SK-N-SH (cell line): ENCODE results near the gene LRP2BP. TPM values are rescaled to one million over a fixed set of nuclear protein-coding genes. Genes with fewer than 3 reads are reported as not detected.
A peak's percentile ranks its signal among the peaks of the same experiment; 100 is the strongest.

ENCODE experiments used
- CTCF ChIA-PET: fragments of 300-600, 350-600 bp; formaldehyde crosslinking; extraction: SDS; loops from one replicate; lab custom pipeline; 2021; lab: Yijun Ruan, JAX
- POLR2A ChIA-PET: fragments of 350-600 bp; sonication (Branson Sonifier 250); formaldehyde crosslinking; extraction: SDS; loops from one replicate; lab custom pipeline; 2020; ENCODE audit warnings: antibody characterized with exemption, inconsistent platforms; lab: Yijun Ruan, JAX
- DNase-seq: peaks from one replicate; pipeline ENCODE4 v3.0.0; 2012
- H2AFZ ChIP-seq: fragments of 200-600 bp; sonication (generic); 2 replicates; pipeline ENCODE4 v1.8.1; 2016; ENCODE audit warnings: antibody characterized with exemption, mild to moderate bottlenecking, low read depth
- H3F3A ChIP-seq: fragments of 200-600 bp; sonication (generic); replicated peaks from 2 replicates; pipeline ENCODE3; 2016; ENCODE audit warnings: antibody characterized with exemption, mild to moderate bottlenecking; ENCODE audit not compliant: insufficient read depth
- H3K27ac ChIP-seq, 2 experiments: fragments of 200-500 bp in 1 of 2; fragments of 200-600 bp in 1 of 2; sonication (Bioruptor generic) in 1 of 2; sonication (generic), shearing (Covaris generic) in 1 of 2; 2 replicates each; pipeline versions ENCODE4 v1.5.1 to v1.6.1; 2014 to 2016; ENCODE audit warnings: low read depth in 2 of 2, inconsistent platforms in 1 of 2, low read length in 1 of 2, mild to moderate bottlenecking in 1 of 2, mixed read lengths in 1 of 2
- H3K27me3 ChIP-seq: fragments of 200-600 bp; sonication (generic), shearing (Covaris generic); 2 replicates; pipeline ENCODE4 v1.6.1; 2016; ENCODE audit warnings: mixed run types; ENCODE audit not compliant: insufficient read depth
- H3K36me3 ChIP-seq, 2 experiments: fragments of 200-500 bp in 1 of 2; fragments of 200-600 bp in 1 of 2; sonication (Bioruptor generic) in 1 of 2; sonication (generic) in 1 of 2; replicated peaks in 1 of 2; 2 replicates each; pipeline versions ENCODE3 to v1.5.1; 2014 to 2016; ENCODE audit warnings: low read length in 1 of 2, mild to moderate bottlenecking in 1 of 2; ENCODE audit not compliant: insufficient read depth in 2 of 2, control insufficient read depth in 1 of 2
- H3K4me1 ChIP-seq, 2 experiments: fragments of 200-500 bp in 1 of 2; fragments of 200-600 bp in 1 of 2; sonication (Bioruptor generic) in 1 of 2; sonication (generic), shearing (Covaris generic) in 1 of 2; 2 replicates each; pipeline versions ENCODE4 v1.5.1 to v1.6.1; 2014 to 2016; ENCODE audit warnings: low read depth in 1 of 2, low read length in 1 of 2, mixed run types in 1 of 2; ENCODE audit not compliant: insufficient read depth in 2 of 2, control insufficient read depth in 1 of 2
- H3K4me2 ChIP-seq: fragments of 200-600 bp; sonication (generic), shearing (Covaris generic); 2 replicates; pipeline ENCODE4 v1.6.1; 2017; ENCODE audit warnings: mixed run types
- H3K4me3 ChIP-seq, 2 experiments: fragments of 200-500 bp in 1 of 2; fragments of 200-600 bp in 1 of 2; sonication (Bioruptor generic) in 1 of 2; sonication (generic), shearing (Covaris generic) in 1 of 2; 2 replicates each; pipeline versions ENCODE4 v1.5.1 to v1.8.1; 2014 to 2016; ENCODE audit warnings: low read depth in 2 of 2, inconsistent platforms in 1 of 2, low read length in 1 of 2, mild to moderate bottlenecking in 1 of 2, mixed read lengths in 1 of 2, moderate library complexity in 1 of 2
- H3K79me2 ChIP-seq: fragments of 200-600 bp; sonication (generic); 2 replicates; pipeline ENCODE4 v1.8.1; 2017; ENCODE audit warnings: mild to moderate bottlenecking; ENCODE audit not compliant: insufficient read depth
- H3K9ac ChIP-seq: fragments of 200-600 bp; sonication (generic); 2 replicates; pipeline ENCODE4 v1.6.1; 2017; ENCODE audit warnings: mixed run types
- H3K9me2 ChIP-seq: fragments of 200-600 bp; sonication (generic); 2 replicates; pipeline ENCODE4 v1.6.1; 2017; ENCODE audit warnings: mixed run types
- H3K9me3 ChIP-seq: fragments of 200-600 bp; sonication (generic); 2 replicates; pipeline ENCODE4 v1.6.1; 2017; ENCODE audit warnings: mixed run types, mild to moderate bottlenecking, moderate library complexity
- H4K20me1 ChIP-seq: fragments of 200-600 bp; sonication (generic); 2 replicates; pipeline ENCODE4 v1.6.1; 2017; ENCODE audit warnings: mild to moderate bottlenecking, mixed run types; ENCODE audit not compliant: insufficient read depth
- CHD2 ChIP-seq: fragments of 150-350 bp; IDR thresholded peaks from 2 replicates; pipeline ENCODE4 v1.6.1; 2018; ENCODE audit warnings: low read length; ENCODE audit not compliant: partially characterized antibody
- CTCF ChIP-seq: fragments of 200-600 bp; sonication (generic); IDR thresholded peaks from 2 replicates; pipeline ENCODE4 v1.6.1; 2017; ENCODE audit warnings: antibody characterized with exemption, mild to moderate bottlenecking, moderate library complexity
- ELF1 ChIP-seq: IDR thresholded peaks from 2 replicates; pipeline ENCODE4 v1.4.0; 2012
- FOXJ3 ChIP-seq: sonication (generic); formaldehyde crosslinking; IDR thresholded peaks from 2 replicates; pipeline ENCODE4 v1.5.1; 2020; ENCODE audit warnings: mild to moderate bottlenecking, missing genetic modification reagents
- JUND ChIP-seq: IDR thresholded peaks from 2 replicates; pipeline ENCODE4 v1.4.0; 2012
- MXI1 ChIP-seq: IDR thresholded peaks from 2 replicates; pipeline ENCODE4 v1.6.1; 2012; ENCODE audit warnings: mild to moderate bottlenecking, low read depth, low read length, improper control_type of control experiment
- NFIC ChIP-seq: IDR thresholded peaks from 2 replicates; pipeline ENCODE4 v1.4.0; 2012; ENCODE audit warnings: borderline replicate concordance
- NRF1 ChIP-seq: IDR thresholded peaks from 2 replicates; pipeline ENCODE4 v1.6.1; 2012; ENCODE audit warnings: low read depth, mild to moderate bottlenecking, low read length
- PBX3 ChIP-seq: IDR thresholded peaks from 2 replicates; pipeline ENCODE4; 2012
- RAD21 ChIP-seq: IDR thresholded peaks from 2 replicates; pipeline ENCODE4 v1.6.1; 2012; ENCODE audit warnings: mild to moderate bottlenecking, low read length
- RFX5 ChIP-seq: IDR thresholded peaks from 2 replicates; pipeline ENCODE4 v1.6.1; 2012; ENCODE audit warnings: mild to moderate bottlenecking, improper control_type of control experiment, low read length
- TAF1 ChIP-seq: IDR thresholded peaks from 2 replicates; pipeline ENCODE4 v1.6.1; 2012; ENCODE audit warnings: low read depth, mild to moderate bottlenecking, low read length, moderate library complexity, borderline replicate concordance
- TCF12 ChIP-seq: IDR thresholded peaks from 2 replicates; pipeline ENCODE4 v1.4.0; 2012
- TEAD4 ChIP-seq: IDR thresholded peaks from 2 replicates; pipeline ENCODE4 v1.4.0; 2012; ENCODE audit warnings: mild to moderate bottlenecking, borderline replicate concordance; ENCODE audit not compliant: insufficient read depth
- USF1 ChIP-seq: IDR thresholded peaks from 2 replicates; pipeline ENCODE4 v1.4.0; 2012; ENCODE audit warnings: low read depth, borderline replicate concordance
- YY1 ChIP-seq: IDR thresholded peaks from 2 replicates; pipeline ENCODE4 v1.4.0; 2012; ENCODE audit warnings: low read depth, mild to moderate bottlenecking
- WGBS: methylation state at CpG from one replicate; pipeline ENCODE4 v1.1.6; 2017; ENCODE audit warnings: low lambda C conversion rate; 5-methylcytosine and 5-hydroxymethylcytosine counted together
- polyA plus RNA-seq, 3 experiments: library from polyadenylated mRNA; depleted of rRNA; stranded (reverse); fragments of >200 nt; gene quantifications; 2 replicates each; pipeline ENCODE4 v1.2.3, GENCODE V29; 2012
- TF ChIP-seq, protein P1 (sequence below): fragments of 150-350 bp; IDR thresholded peaks from 2 replicates; pipeline ENCODE4 v1.6.1; 2017; ENCODE audit warnings: antibody characterized with exemption, low read length, low read depth, borderline replicate concordance
- TF ChIP-seq, protein P2 (sequence below): fragments of 150-350 bp; IDR thresholded peaks from 2 replicates; pipeline ENCODE4 v1.6.1; 2016; ENCODE audit warnings: mild to moderate bottlenecking, low read depth, low read length

LRP2BP gene
- polyA plus RNA-seq, 1 of the 3 experiments (the other 2 are of a cell fraction), result 0.30 TPM

DNA sequence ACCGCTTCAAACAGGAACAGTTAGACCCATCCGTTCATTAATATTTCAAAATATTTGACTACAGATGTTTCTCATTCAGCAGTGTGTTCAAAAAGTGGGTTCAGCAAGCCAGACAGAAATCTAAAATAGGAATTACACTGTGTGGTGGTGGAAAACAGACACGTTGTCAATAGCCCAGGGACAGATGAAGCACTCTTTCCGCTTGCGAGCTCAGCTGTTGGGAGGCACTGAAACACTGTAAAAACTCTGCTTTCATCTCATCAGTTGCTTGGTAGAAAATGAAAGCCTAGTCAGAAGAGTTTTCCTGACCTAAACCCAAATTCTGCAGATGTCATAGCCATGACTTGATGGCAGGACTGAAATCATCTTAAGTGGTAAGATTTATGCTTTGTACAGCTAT is 38.5 kb downstream of the LRP2BP start:
- H3K9me2 ChIP-seq, result no peaks in the 10 kb centered on the region
- WGBS, result 85% methylated on average over 5 of the region's 5 CpGs
- no peak overlapping the region for H2AFZ ChIP-seq
- H3K79me2 ChIP-seq, result peaks cover 3% of the 10 kb centered on the region; the same call in 1 of the 2 replicates
- H3K4me1 ChIP-seq, result peaks cover 8 to 21% of the 10 kb centered on the region in 2 experiments
- ChIA-PET CTCF (no interaction called here), POLR2A (no interaction called here)
- no peak overlapping the region for H3K4me2 ChIP-seq
- H4K20me1 ChIP-seq, result no peaks in the 10 kb centered on the region
- H3K4me3 ChIP-seq, result no peak overlapping the region
- no peak overlapping the region for H3K9ac ChIP-seq
- no peak for DNase-seq
- peaks cover 37% of the 10 kb centered on the region for H3F3A ChIP-seq
- H3K27ac ChIP-seq, result peak overlapping the region; percentile 78 to 98
- TF ChIP-seq TAF1, result no peak
- TF ChIP-seq RAD21, result no peak
- TF ChIP-seq FOXJ3 (CRISPR knock-in tag), result no peak
- TF ChIP-seq, protein P1, sequence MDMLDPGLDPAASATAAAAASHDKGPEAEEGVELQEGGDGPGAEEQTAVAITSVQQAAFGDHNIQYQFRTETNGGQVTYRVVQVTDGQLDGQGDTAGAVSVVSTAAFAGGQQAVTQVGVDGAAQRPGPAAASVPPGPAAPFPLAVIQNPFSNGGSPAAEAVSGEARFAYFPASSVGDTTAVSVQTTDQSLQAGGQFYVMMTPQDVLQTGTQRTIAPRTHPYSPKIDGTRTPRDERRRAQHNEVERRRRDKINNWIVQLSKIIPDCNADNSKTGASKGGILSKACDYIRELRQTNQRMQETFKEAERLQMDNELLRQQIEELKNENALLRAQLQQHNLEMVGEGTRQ, result no peak
- no peak for TF ChIP-seq TCF12
- no peak for TF ChIP-seq CHD2
- no peak for TF ChIP-seq CTCF
- no peak for TF ChIP-seq PBX3
- no peak for TF ChIP-seq MXI1
- no peak for TF ChIP-seq JUND
- TF ChIP-seq NRF1, result no peak
- TF ChIP-seq RFX5, result no peak
- TF ChIP-seq, protein P2, sequence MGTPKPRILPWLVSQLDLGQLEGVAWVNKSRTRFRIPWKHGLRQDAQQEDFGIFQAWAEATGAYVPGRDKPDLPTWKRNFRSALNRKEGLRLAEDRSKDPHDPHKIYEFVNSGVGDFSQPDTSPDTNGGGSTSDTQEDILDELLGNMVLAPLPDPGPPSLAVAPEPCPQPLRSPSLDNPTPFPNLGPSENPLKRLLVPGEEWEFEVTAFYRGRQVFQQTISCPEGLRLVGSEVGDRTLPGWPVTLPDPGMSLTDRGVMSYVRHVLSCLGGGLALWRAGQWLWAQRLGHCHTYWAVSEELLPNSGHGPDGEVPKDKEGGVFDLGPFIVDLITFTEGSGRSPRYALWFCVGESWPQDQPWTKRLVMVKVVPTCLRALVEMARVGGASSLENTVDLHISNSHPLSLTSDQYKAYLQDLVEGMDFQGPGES, result no peak
- no peak for TF ChIP-seq TEAD4
- no peak for TF ChIP-seq YY1
- no peak for TF ChIP-seq NFIC
- TF ChIP-seq USF1, result no peak
- TF ChIP-seq ELF1, result no peak
- H3K36me3 ChIP-seq, result peaks cover 14 to 17% of the 10 kb centered on the region in 2 experiments
- H3K27me3 ChIP-seq, result no peaks in the 10 kb centered on the region
- H3K9me3 ChIP-seq, result no peaks in the 10 kb centered on the region
